K562 (cell line): ENCODE data around the gene SARS1. TPM values are rescaled to one million over a fixed set of nuclear protein-coding genes. Genes with fewer than 3 reads are reported as not detected.
A peak's percentile ranks its signal among the peaks of the same experiment; 100 is the strongest.

Experiments
- ASH1L ChIP-seq: fragments of 450-650 bp; IDR thresholded peaks from 2 replicates; pipeline ENCODE4 v1.6.1; 2018; ENCODE audit warnings: borderline replicate concordance, mild to moderate bottlenecking, low read depth; ENCODE audit not compliant: partially characterized antibody
- BRD4 ChIP-seq: fragments of 200-600 bp; sonication (generic); IDR thresholded peaks from 2 replicates; pipeline ENCODE4 v1.6.1; 2017; ENCODE audit warnings: inconsistent platforms
- CTBP1 ChIP-seq: fragments of 450-650 bp; IDR thresholded peaks from 2 replicates; pipeline ENCODE4 v1.6.1; 2016; ENCODE audit warnings: borderline replicate concordance
- FOS ChIP-seq: IDR thresholded peaks from 3 replicates; pipeline ENCODE4 v1.6.1; 2011; ENCODE audit not compliant: insufficient read length; ENCODE audit errors: extremely low read depth
- GABPB1 ChIP-seq: sonication (generic); formaldehyde crosslinking; IDR thresholded peaks from 2 replicates; pipeline ENCODE4 v1.8.0; 2022; ENCODE audit warnings: mild to moderate bottlenecking, missing genetic modification reagents
- HDAC8 ChIP-seq: fragments of 450-650 bp; IDR thresholded peaks from 2 replicates; pipeline ENCODE4 v1.6.1; 2016; ENCODE audit warnings: mild to moderate bottlenecking, missing genetic modification characterization, moderate library complexity, missing compliant biosample characterization
- HSF4 ChIP-seq: fragments of 250-450 bp; sonication (Bioruptor Pico); IDR thresholded peaks from 2 replicates; pipeline ENCODE4 v2.1.2; 2022; ENCODE audit warnings: mild to moderate bottlenecking, moderate library complexity, borderline replicate concordance
- IRF2 ChIP-seq: sonication (generic); formaldehyde crosslinking; IDR thresholded peaks from 2 replicates; pipeline ENCODE4 v1.8.1; 2022; ENCODE audit warnings: mild to moderate bottlenecking, missing genetic modification reagents
- POLR2H ChIP-seq: IDR thresholded peaks from 2 replicates; pipeline ENCODE4 v1.6.1; 2016; ENCODE audit warnings: missing genetic modification characterization, low read depth, mild to moderate bottlenecking, control low read depth, missing compliant biosample characterization, moderate library complexity
- RBM22 ChIP-seq: fragments of 200-400 bp; formaldehyde crosslinking; IDR thresholded peaks from 2 replicates; pipeline ENCODE4 v1.6.1; 2018; ENCODE audit warnings: low read length, low read depth; ENCODE audit not compliant: poor library complexity, severe bottlenecking
- SMARCA5 ChIP-seq: fragments of 450-650 bp; IDR thresholded peaks from 2 replicates; pipeline ENCODE4 v1.6.1; 2016
- SMARCE1 ChIP-seq: fragments of 450-650 bp; IDR thresholded peaks from 2 replicates; pipeline ENCODE4 v1.7.1; 2016; ENCODE audit warnings: mild to moderate bottlenecking
- SREBF2 ChIP-seq: sonication (generic); formaldehyde crosslinking; IDR thresholded peaks from 2 replicates; pipeline ENCODE4 v1.4.0; 2020; ENCODE audit warnings: mild to moderate bottlenecking, missing genetic modification reagents
- TAF1 ChIP-seq: IDR thresholded peaks from 2 replicates; pipeline ENCODE4 v1.6.1; 2011; ENCODE audit warnings: mild to moderate bottlenecking, low read length, moderate library complexity; ENCODE audit not compliant: insufficient read depth, control insufficient read depth, severe bottlenecking; ENCODE audit errors: extremely low read depth
- TCFL5 ChIP-seq: fragments of 250-450 bp; sonication (Bioruptor Pico); conservative IDR thresholded peaks from 2 replicates; pipeline ENCODE4 v1.6.1; 2021; ENCODE audit warnings: mild to moderate bottlenecking, moderate library complexity, matching md5 sums
- ZEB2 ChIP-seq: fragments of 450-650 bp; IDR thresholded peaks from 2 replicates; pipeline ENCODE4 v1.6.1; 2016
- ZNF583 ChIP-seq: fragments of 250-450 bp; sonication (Bioruptor Pico); IDR thresholded peaks from 2 replicates; pipeline ENCODE4 v1.4.0; 2020
- ZNF695 ChIP-seq: fragments of 450-650 bp; formaldehyde crosslinking; IDR thresholded peaks from 2 replicates; pipeline ENCODE4 v1.4.0; 2020; ENCODE audit warnings: mild to moderate bottlenecking, moderate library complexity
- ZNF696 ChIP-seq: fragments of 250-450 bp; sonication (Bioruptor Pico); conservative IDR thresholded peaks from 2 replicates; pipeline ENCODE4 v1.4.0; 2020; ENCODE audit warnings: mild to moderate bottlenecking, moderate library complexity
- ZNF830 ChIP-seq: fragments of 250-450 bp; sonication (Bioruptor Pico); IDR thresholded peaks from 2 replicates; pipeline ENCODE4 v1.5.0; 2021; ENCODE audit warnings: mild to moderate bottlenecking
- polyA plus RNA-seq, 8 experiments: library from polyadenylated mRNA; depleted of rRNA in 4 of 8; stranded (reverse) in 5 of 8; unstranded in 3 of 8; fragments of >200 nt; fragmentation: Nextera tagmentation in 2 of 8; fragmentation: Illumina TruSeq in 1 of 8; extraction: Ambion mirVana in 2 of 8; extraction: Trizol in 1 of 8; gene quantifications; 2 replicates each; pipeline versions ENCODE4 v1.2.1 to v1.2.3, GENCODE V29; 2011 to 2014; ENCODE audit warnings: inconsistent platforms in 1 of 8, missing spikeins in 1 of 8
- total RNA-seq, 7 experiments: library from RNA; depleted of rRNA in 6 of 7; stranded (reverse); fragments of >200 nt in 6 of 7; fragmentation: Illumina TruSeq in 2 of 7; extraction: Trizol in 2 of 7; gene quantifications; 2 replicates each; pipeline versions ENCODE4 v1.2.1 to v1.2.3, GENCODE V29; 2011 to 2021; ENCODE audit warnings: low replicate concordance in 1 of 7
- TF ChIP-seq, protein P1 (sequence below), 3 experiments: fragments of 200-800 bp in 1 of 3; sonication (Bioruptor generic) in 1 of 3; sonication (generic) in 1 of 3; formaldehyde crosslinking in 1 of 3; IDR thresholded peaks; 2 replicates each; pipeline versions ENCODE4 v1.6.1 to v1.8.0; 2016 to 2022; ENCODE audit warnings: mild to moderate bottlenecking in 2 of 3, missing compliant biosample characterization in 2 of 3, missing genetic modification characterization in 2 of 3, missing genetic modification reagents in 1 of 3
- TF ChIP-seq, protein P2 (sequence below), 2 experiments: IDR thresholded peaks; 2 replicates each; pipeline ENCODE4 v1.6.1; 2011; ENCODE audit warnings: borderline replicate concordance in 1 of 2, control low read depth in 1 of 2, low read depth in 1 of 2, low read length in 1 of 2, mild to moderate bottlenecking in 1 of 2, mixed read lengths in 1 of 2, moderate library complexity in 1 of 2; ENCODE audit not compliant: insufficient read depth in 1 of 2, insufficient read length in 1 of 2, poor library complexity in 1 of 2, severe bottlenecking in 1 of 2; ENCODE audit errors: extremely low read depth in 1 of 2
- TF ChIP-seq, protein P3 (sequence below): fragments of 450-650 bp; IDR thresholded peaks from 2 replicates; pipeline ENCODE4 v1.6.1; 2016; ENCODE audit warnings: low read depth, mild to moderate bottlenecking, moderate library complexity

SARS1 gene
- total and polyA plus RNA-seq, 9 of the 15 experiments (the other 6 are each of a cell fraction or from before 2014, with no cell fraction given) = 221 to 623 (median 254) TPM

DNA sequence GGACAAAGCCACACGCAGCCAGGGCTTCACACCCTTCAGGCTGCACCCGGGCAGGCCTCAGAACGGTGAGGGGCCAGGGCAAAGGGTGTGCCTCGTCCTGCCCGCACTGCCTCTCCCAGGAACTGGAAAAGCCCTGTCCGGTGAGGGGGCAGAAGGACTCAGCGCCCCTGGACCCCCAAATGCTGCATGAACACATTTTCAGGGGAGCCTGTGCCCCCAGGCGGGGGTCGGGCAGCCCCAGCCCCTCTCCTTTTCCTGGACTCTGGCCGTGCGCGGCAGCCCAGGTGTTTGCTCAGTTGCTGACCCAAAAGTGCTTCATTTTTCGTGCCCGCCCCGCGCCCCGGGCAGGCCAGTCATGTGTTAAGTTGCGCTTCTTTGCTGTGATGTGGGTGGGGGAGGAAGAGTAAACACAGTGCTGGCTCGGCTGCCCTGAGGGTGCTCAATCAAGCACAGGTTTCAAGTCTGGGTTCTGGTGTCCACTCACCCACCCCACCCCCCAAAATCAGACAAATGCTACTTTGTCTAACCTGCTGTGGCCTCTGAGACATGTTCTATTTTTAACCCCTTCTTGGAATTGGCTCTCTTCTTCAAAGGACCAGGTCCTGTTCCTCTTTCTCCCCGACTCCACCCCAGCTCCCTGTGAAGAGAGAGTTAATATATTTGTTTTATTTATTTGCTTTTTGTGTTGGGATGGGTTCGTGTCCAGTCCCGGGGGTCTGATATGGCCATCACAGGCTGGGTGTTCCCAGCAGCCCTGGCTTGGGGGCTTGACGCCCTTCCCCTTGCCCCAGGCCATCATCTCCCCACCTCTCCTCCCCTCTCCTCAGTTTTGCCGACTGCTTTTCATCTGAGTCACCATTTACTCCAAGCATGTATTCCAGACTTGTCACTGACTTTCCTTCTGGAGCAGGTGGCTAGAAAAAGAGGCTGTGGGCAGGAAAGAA is 61.1 kb downstream of the SARS1 start (continued):
- TF ChIP-seq HDAC8 (no peak), IRF2 (CRISPR knock-in tag) (no peak), POLR2H (tag) (no peak), HSF4 (no peak), ZEB2 (peak; percentile 28; the same call in 1 of the 2 replicates), BRD4 (no peak), ZNF830 (CRISPR knock-in tag) (no peak), ZNF696 (no peak), ASH1L (no peak), RBM22 (no peak), SMARCA5 (no peak), ZNF695 (CRISPR knock-in tag) (no peak), ZNF583 (CRISPR knock-in tag) (no peak), CTBP1 (peak; percentile 53; the same call in 1 of the 2 replicates), SREBF2 (CRISPR knock-in tag) (no peak), FOS (no peak), GABPB1 (CRISPR knock-in tag) (no peak), TAF1 (peak; percentile 22), TCFL5 (CRISPR knock-in tag) (no peak), SMARCE1 (0 out of 2 replicates have a peak, but pooled peaks have one; percentile 61)
- TF ChIP-seq, protein P1, sequence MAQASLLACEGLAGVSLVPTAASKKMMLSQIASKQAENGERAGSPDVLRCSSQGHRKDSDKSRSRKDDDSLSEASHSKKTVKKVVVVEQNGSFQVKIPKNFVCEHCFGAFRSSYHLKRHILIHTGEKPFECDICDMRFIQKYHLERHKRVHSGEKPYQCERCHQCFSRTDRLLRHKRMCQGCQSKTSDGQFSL (CRISPR knock-in tag; IDR thresholded peaks at IDR 0.05) = peak; percentile 38; the same call in 1 of the 2 replicates
- TF ChIP-seq, protein P1 (tag; IDR thresholded peaks at IDR 0.05) = no peak; a peak in 1 of 4 replicates
- TF ChIP-seq, protein P2, sequence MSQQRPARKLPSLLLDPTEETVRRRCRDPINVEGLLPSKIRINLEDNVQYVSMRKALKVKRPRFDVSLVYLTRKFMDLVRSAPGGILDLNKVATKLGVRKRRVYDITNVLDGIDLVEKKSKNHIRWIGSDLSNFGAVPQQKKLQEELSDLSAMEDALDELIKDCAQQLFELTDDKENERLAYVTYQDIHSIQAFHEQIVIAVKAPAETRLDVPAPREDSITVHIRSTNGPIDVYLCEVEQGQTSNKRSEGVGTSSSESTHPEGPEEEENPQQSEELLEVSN (IDR thresholded peaks at IDR 0.05; ENCODE audit: borderline replicate concordance in 1 of 2, extremely low read depth in 1 of 2, insufficient read depth in 1 of 2, insufficient read length in 1 of 2, low read depth in 1 of 2, low read length in 1 of 2, poor library complexity in 1 of 2, severe bottlenecking in 1 of 2) = peak in 1 of 2 experiments; percentile 29
- TF ChIP-seq, protein P3, sequence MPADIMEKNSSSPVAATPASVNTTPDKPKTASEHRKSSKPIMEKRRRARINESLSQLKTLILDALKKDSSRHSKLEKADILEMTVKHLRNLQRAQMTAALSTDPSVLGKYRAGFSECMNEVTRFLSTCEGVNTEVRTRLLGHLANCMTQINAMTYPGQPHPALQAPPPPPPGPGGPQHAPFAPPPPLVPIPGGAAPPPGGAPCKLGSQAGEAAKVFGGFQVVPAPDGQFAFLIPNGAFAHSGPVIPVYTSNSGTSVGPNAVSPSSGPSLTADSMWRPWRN = 0 out of 2 replicates have a peak, but pooled peaks have one; percentile 22
